ENCODE results near the gene ANKH.

GRCh38 chr5:14777932-14778791 lies 93.4 kb downstream of the ANKH start:
- no peak for TF ChIP-seq CTCF (conservative IDR thresholded peaks at IDR 0.05; ENCODE audit: low read depth, low read length)
- no peak for TF ChIP-seq EZH2 (IDR thresholded peaks at IDR 0.05; ENCODE audit: borderline replicate concordance, low read depth, low read length, poor library complexity, severe bottlenecking)
